GM12878 (cell line): Measurements from ENCODE around the gene MYO1H. TPM values are rescaled to one million over a fixed set of nuclear protein-coding genes. Genes with fewer than 3 reads are reported as not detected.
"Not testable (repeated sequence)": the region's sequence is repeated elsewhere in the genome, so short reads cannot be mapped to it uniquely, and the experiment has no call there.

Experiments used
- ATAC-seq: fragments of 200-7000 bp; cut with Tn5 transposase; 3 replicates; pipeline ENCODE4 v1.9.1; 2020; ENCODE audit warnings: mild to moderate bottlenecking, moderate library complexity
- BruUV-seq: library from RNA; stranded (reverse); fragments of 400-500 nt; replicated peaks from 2 replicates; lab custom pipeline; 2021; lab: Mats Ljungman, UMichigan
- CTCF ChIA-PET: fragments of 300-600 bp; sonication (Branson Sonifier 250); formaldehyde crosslinking; extraction: SDS; loops from one replicate; lab custom pipeline; 2021; ENCODE audit warnings: inconsistent platforms; lab: Yijun Ruan, JAX
- POLR2A ChIA-PET: fragments of 350-600 bp; formaldehyde crosslinking; extraction: SDS; loops from one replicate; lab custom pipeline; 2021; ENCODE audit warnings: inconsistent platforms; lab: Charles Lee
- RAD21 ChIA-PET: fragments of 300-600 bp; sonication (Branson Sonifier 250); formaldehyde crosslinking; loops from one replicate; lab custom pipeline; 2023; ENCODE audit warnings: antibody characterized with exemption; ENCODE audit not compliant: unreplicated experiment; lab: Charles Lee
- SMC1A ChIA-PET: fragments of 300-600 bp; sonication (Branson Sonifier 250); formaldehyde crosslinking; loops from one replicate; lab custom pipeline; 2023; ENCODE audit not compliant: unreplicated experiment, uncharacterized antibody; lab: Charles Lee
- DNase-seq: peaks from one replicate; pipeline ENCODE4 v3.0.0-alpha.2; 2011; ENCODE audit warnings: low read depth, low spot score
- FAIRE-seq: peaks from 3 replicates; lab custom pipeline; 2011; peaks lifted over from hg19 to GRCh38; lab: Jason Lieb, UNC
- H2AFZ ChIP-seq: 2 replicates; pipeline ENCODE4 v1.6.0; 2011; ENCODE audit warnings: low read depth, low read length, control low read depth; ENCODE audit not compliant: control insufficient read depth
- H3K27ac ChIP-seq: 2 replicates; pipeline ENCODE4 v1.5.1; 2011; ENCODE audit warnings: control low read depth; ENCODE audit not compliant: control insufficient read depth, insufficient read depth
- H3K27me3 ChIP-seq, 2 experiments: replicated peaks in 1 of 2; 2 replicates each; pipeline versions ENCODE4 v1.6.0 to v1.6.1; 2011; ENCODE audit warnings: low read length in 1 of 2; ENCODE audit not compliant: control insufficient read depth in 2 of 2, insufficient read depth in 2 of 2
- H3K36me3 ChIP-seq, 2 experiments: 2 replicates each; pipeline ENCODE4 v1.5.1; 2011; ENCODE audit warnings: low read length in 1 of 2; ENCODE audit not compliant: control insufficient read depth in 2 of 2, insufficient read depth in 2 of 2
- H3K4me1 ChIP-seq: 2 replicates; pipeline ENCODE4 v1.6.1; 2011; ENCODE audit warnings: mild to moderate bottlenecking, low read length, moderate library complexity, mixed read lengths; ENCODE audit not compliant: control insufficient read depth, insufficient read depth
- H3K4me2 ChIP-seq: 2 replicates; pipeline ENCODE4 v1.6.0; 2011; ENCODE audit warnings: control low read depth; ENCODE audit not compliant: control insufficient read depth, insufficient read depth
- H3K4me3 ChIP-seq: fragments of 200-600 bp; sonication (generic); 2 replicates; pipeline ENCODE4 v1.5.1; 2016
- H3K79me2 ChIP-seq: 2 replicates; pipeline ENCODE4 v1.6.0; 2011; ENCODE audit warnings: low read length; ENCODE audit not compliant: control insufficient read depth, insufficient read depth
- H3K9ac ChIP-seq: 2 replicates; pipeline ENCODE4 v1.8.0; 2011; ENCODE audit warnings: low read length, control low read depth, mixed read lengths; ENCODE audit not compliant: control insufficient read depth, insufficient read depth
- H3K9me3 ChIP-seq: replicated peaks from 3 replicates; pipeline ENCODE4 v1.5.1; 2011; ENCODE audit warnings: mild to moderate bottlenecking, low read length; ENCODE audit not compliant: control insufficient read depth, insufficient read depth
- H4K20me1 ChIP-seq: 2 replicates; pipeline ENCODE4 v1.6.0; 2011; ENCODE audit not compliant: control insufficient read depth, insufficient read depth
- BACH1 ChIP-seq: fragments of 450-650 bp; IDR thresholded peaks from 2 replicates; pipeline ENCODE4 v1.6.1; 2017; ENCODE audit warnings: mild to moderate bottlenecking, borderline replicate concordance
- CTCF ChIP-seq, 3 experiments: IDR thresholded peaks in 2 of 3; conservative IDR thresholded peaks in 1 of 3; 2 replicates each; pipeline ENCODE4 v1.5.1; 2011; ENCODE audit warnings: low read depth in 3 of 3, low read length in 3 of 3, mild to moderate bottlenecking in 3 of 3, control low read depth in 2 of 3, moderate library complexity in 2 of 3, inconsistent platforms in 1 of 3, mixed read lengths in 1 of 3; ENCODE audit not compliant: control insufficient read depth in 2 of 3, insufficient read depth in 1 of 3; ENCODE audit errors: extremely low read depth in 1 of 3
- ETV6 ChIP-seq, 2 experiments: fragments of 450-650 bp in 1 of 2; IDR thresholded peaks in 1 of 2; conservative IDR thresholded peaks in 1 of 2; 2 replicates each; pipeline ENCODE4 v1.6.1; 2014; ENCODE audit warnings: antibody characterized with exemption in 1 of 2, borderline replicate concordance in 1 of 2, low read depth in 1 of 2, mild to moderate bottlenecking in 1 of 2, moderate library complexity in 1 of 2
- IKZF2 ChIP-seq, 2 experiments: fragments of 450-650 bp; IDR thresholded peaks; 2 replicates each; pipeline ENCODE4 v1.6.1; 2017; ENCODE audit warnings: mild to moderate bottlenecking in 2 of 2, moderate library complexity in 2 of 2
- MYC ChIP-seq: IDR thresholded peaks from 2 replicates; pipeline ENCODE4 v1.6.1; 2011; ENCODE audit warnings: mild to moderate bottlenecking, low read length, moderate library complexity, inconsistent platforms; ENCODE audit not compliant: insufficient read depth, insufficient replicate concordance, insufficient read length, severe bottlenecking
- NRF1 ChIP-seq: conservative IDR thresholded peaks from 2 replicates; pipeline ENCODE4 v1.6.1; 2011; ENCODE audit warnings: mild to moderate bottlenecking, low read depth, low read length, improper control_type of control experiment
- POLR2A ChIP-seq: IDR thresholded peaks from 2 replicates; pipeline ENCODE4 v1.6.1; 2011; ENCODE audit warnings: low read depth, mild to moderate bottlenecking, low read length
- RAD21 ChIP-seq: IDR thresholded peaks from 2 replicates; pipeline ENCODE4 v1.6.1; 2011; ENCODE audit warnings: mild to moderate bottlenecking, low read depth, low read length, moderate library complexity; ENCODE audit not compliant: insufficient read depth
- RFX5 ChIP-seq: IDR thresholded peaks from 2 replicates; pipeline ENCODE4 v1.6.1; 2011; ENCODE audit warnings: low read depth, low read length, improper control_type of control experiment
- SMC3 ChIP-seq: IDR thresholded peaks from 2 replicates; pipeline ENCODE4 v1.6.1; 2011; ENCODE audit warnings: low read length, improper control_type of control experiment, borderline replicate concordance
- WGBS: methylation state at CpG from one replicate; pipeline ENCODE4 v1.1.6; 2016; ENCODE audit warnings: low lambda C conversion rate; ENCODE audit not compliant: insufficient replicate concordance, insufficient coverage; ENCODE audit errors: missing lambda C conversion rate; 5-methylcytosine and 5-hydroxymethylcytosine counted together
- in situ Hi-C: fragments of 300-500 bp; cut with MboI; formaldehyde crosslinking; loops from 9 replicates; pipeline ENCODE4 v1.14.3; 2018; ENCODE audit warnings: mixed read lengths
- intact Hi-C: fragments of 100-400 bp; cut with micrococcal nuclease; formaldehyde crosslinking; loops from one replicate; pipeline ENCODE4 v1.14.2; 2022; ENCODE audit not compliant: unreplicated experiment
- polyA plus RNA-seq, 11 experiments: library from polyadenylated mRNA; depleted of rRNA in 4 of 11; unstranded in 6 of 11; stranded (reverse) in 5 of 11; fragments of >200 nt; fragmentation: Nextera tagmentation in 4 of 11; fragmentation: Illumina TruSeq in 1 of 11; extraction: Ambion mirVana in 4 of 11; extraction: Trizol in 1 of 11; gene quantifications; 1 replicate in 1 of 11; 2 replicates in 10 of 11; pipeline versions ENCODE4 v1.2.1 to v1.2.3, GENCODE V29; 2011 to 2016; ENCODE audit warnings: inconsistent platforms in 2 of 11, missing spikeins in 2 of 11, low read depth in 1 of 11
- total RNA-seq, 4 experiments: library from RNA; depleted of rRNA in 3 of 4; stranded (reverse); fragments of >200 nt in 3 of 4; fragmentation: Illumina TruSeq in 1 of 4; extraction: Trizol in 1 of 4; gene quantifications; 2 replicates each; pipeline versions ENCODE4 v1.2.1 to v1.2.3, GENCODE V29; 2013 to 2021

MYO1H gene
- total and polyA plus RNA-seq, 10 of the 15 experiments (the other 5 are each of a cell fraction or from before 2014, with no cell fraction given) = 0.05 TPM; not detected in 9

- ChIA-PET CTCF (interaction anchor here (0.5 to 2.5 kb wide), 20 partner anchors 9 to 1759 kb away, joined by 3 to 6 read pairs (median 4); partner anchors contain the start of gene MVK), POLR2A (no interaction called here), RAD21 (interaction anchor here (1.0 kb wide), 2 partner anchors 343 to 347 kb away, joined by 3 to 5 read pairs; no protein-coding TSS in a partner anchor), SMC1A (interaction anchor here (0.7 kb wide), 2 partner anchors 35 to 96 kb away, joined by 3 read pairs; no protein-coding TSS in a partner anchor)
- no peak overlapping the region for H3K9ac ChIP-seq
- no TSS peak for BruUV-seq
- H3K9me3 ChIP-seq = no peaks in the 10 kb centered on the region
- no peak for DNase-seq
- intact Hi-C loops = no loop called here
- H2AFZ ChIP-seq = no peak overlapping the region
- 21% methylated on average over 8 of the region's 8 CpGs for WGBS
- TF ChIP-seq ETV6 (conservative IDR thresholded peaks at IDR 0.05 in 1 of 2, IDR thresholded peaks at IDR 0.05 in 1 of 2; ENCODE audit: borderline replicate concordance in 1 of 2, low read depth in 1 of 2) (no peak), POLR2A (no peak), IKZF2 (IDR thresholded peaks at IDR 0.05) (no peak), BACH1 (no peak), RFX5 (no peak), NRF1 (no peak), SMC3 (peak; percentile 57; the same call in 1 of the 2 replicates), RAD21 (peak; percentile 57), MYC (no peak), CTCF (IDR thresholded peaks at IDR 0.05 in 2 of 3, conservative IDR thresholded peaks at IDR 0.05 in 1 of 3; ENCODE audit: control insufficient read depth in 2 of 3, extremely low read depth in 1 of 3, insufficient read depth in 1 of 3, low read depth in 3 of 3, low read length in 3 of 3) (peak; percentile 92 to 99 (median 98))
- no peak overlapping the region for H3K4me3 ChIP-seq
- H3K27me3 ChIP-seq = no peaks in the 10 kb centered on the region
- no peaks in the 10 kb centered on the region for H3K36me3 ChIP-seq
- H3K27ac ChIP-seq = no peak overlapping the region
- H3K4me2 ChIP-seq = no peak overlapping the region
- H4K20me1 ChIP-seq = no peaks in the 10 kb centered on the region
- no peaks in the 10 kb centered on the region for H3K79me2 ChIP-seq
- H3K4me1 ChIP-seq = no peaks in the 10 kb centered on the region; the same call in 1 of the 2 replicates
- peak; percentile 95 for ATAC-seq
- peak; percentile 54 for FAIRE-seq
- in situ Hi-C loops = no loop called here
These were observed 80.4 kb downstream of the MYO1H start for GRCh38 chr12:109428037-109428629.

- H3K4me3 ChIP-seq, H3K36me3 ChIP-seq, H3K4me2 ChIP-seq, H4K20me1 ChIP-seq, ATAC-seq, H3K27ac ChIP-seq, BruUV-seq, FAIRE-seq, H2AFZ ChIP-seq, H3K27me3 ChIP-seq, H3K9ac ChIP-seq, POLR2A ChIA-PET, H3K4me1 ChIP-seq, in situ Hi-C loops, H3K79me2 ChIP-seq, intact Hi-C loops, H3K9me3 ChIP-seq, DNase-seq: not testable (repeated sequence)
- 33% methylated on average over 3 of the region's 3 CpGs for WGBS
- ChIA-PET SMC1A (interaction anchor here (0.7 to 0.9 kb wide), 2 partner anchors 72 to 95 kb away, joined by 3 read pairs; no protein-coding TSS in a partner anchor), CTCF (interaction anchor here (0.5 to 1.8 kb wide), 10 partner anchors 8 to 1759 kb away, joined by 3 to 6 read pairs (median 4); no protein-coding TSS in a partner anchor), RAD21 (interaction anchor here (0.6 kb wide), 1 partner anchor 355 kb away, joined by 3 read pairs; no protein-coding TSS in a partner anchor)
These were observed 81.1 kb downstream of the MYO1H start for GRCh38 chr12:109428804-109429203.
